ENCODE results near the gene OAS3. TPM values are rescaled to one million over a fixed set of nuclear protein-coding genes. Genes with fewer than 3 reads are reported as not detected.

OAS3 gene, protein sequence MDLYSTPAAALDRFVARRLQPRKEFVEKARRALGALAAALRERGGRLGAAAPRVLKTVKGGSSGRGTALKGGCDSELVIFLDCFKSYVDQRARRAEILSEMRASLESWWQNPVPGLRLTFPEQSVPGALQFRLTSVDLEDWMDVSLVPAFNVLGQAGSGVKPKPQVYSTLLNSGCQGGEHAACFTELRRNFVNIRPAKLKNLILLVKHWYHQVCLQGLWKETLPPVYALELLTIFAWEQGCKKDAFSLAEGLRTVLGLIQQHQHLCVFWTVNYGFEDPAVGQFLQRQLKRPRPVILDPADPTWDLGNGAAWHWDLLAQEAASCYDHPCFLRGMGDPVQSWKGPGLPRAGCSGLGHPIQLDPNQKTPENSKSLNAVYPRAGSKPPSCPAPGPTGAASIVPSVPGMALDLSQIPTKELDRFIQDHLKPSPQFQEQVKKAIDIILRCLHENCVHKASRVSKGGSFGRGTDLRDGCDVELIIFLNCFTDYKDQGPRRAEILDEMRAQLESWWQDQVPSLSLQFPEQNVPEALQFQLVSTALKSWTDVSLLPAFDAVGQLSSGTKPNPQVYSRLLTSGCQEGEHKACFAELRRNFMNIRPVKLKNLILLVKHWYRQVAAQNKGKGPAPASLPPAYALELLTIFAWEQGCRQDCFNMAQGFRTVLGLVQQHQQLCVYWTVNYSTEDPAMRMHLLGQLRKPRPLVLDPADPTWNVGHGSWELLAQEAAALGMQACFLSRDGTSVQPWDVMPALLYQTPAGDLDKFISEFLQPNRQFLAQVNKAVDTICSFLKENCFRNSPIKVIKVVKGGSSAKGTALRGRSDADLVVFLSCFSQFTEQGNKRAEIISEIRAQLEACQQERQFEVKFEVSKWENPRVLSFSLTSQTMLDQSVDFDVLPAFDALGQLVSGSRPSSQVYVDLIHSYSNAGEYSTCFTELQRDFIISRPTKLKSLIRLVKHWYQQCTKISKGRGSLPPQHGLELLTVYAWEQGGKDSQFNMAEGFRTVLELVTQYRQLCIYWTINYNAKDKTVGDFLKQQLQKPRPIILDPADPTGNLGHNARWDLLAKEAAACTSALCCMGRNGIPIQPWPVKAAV
- 23.1 to 33.3 TPM (median 29.4 TPM) in 5 replicates for total RNA-seq (2022; extraction: Qiagen RNA extraction; ENCODE audit: low read depth)

DNA sequence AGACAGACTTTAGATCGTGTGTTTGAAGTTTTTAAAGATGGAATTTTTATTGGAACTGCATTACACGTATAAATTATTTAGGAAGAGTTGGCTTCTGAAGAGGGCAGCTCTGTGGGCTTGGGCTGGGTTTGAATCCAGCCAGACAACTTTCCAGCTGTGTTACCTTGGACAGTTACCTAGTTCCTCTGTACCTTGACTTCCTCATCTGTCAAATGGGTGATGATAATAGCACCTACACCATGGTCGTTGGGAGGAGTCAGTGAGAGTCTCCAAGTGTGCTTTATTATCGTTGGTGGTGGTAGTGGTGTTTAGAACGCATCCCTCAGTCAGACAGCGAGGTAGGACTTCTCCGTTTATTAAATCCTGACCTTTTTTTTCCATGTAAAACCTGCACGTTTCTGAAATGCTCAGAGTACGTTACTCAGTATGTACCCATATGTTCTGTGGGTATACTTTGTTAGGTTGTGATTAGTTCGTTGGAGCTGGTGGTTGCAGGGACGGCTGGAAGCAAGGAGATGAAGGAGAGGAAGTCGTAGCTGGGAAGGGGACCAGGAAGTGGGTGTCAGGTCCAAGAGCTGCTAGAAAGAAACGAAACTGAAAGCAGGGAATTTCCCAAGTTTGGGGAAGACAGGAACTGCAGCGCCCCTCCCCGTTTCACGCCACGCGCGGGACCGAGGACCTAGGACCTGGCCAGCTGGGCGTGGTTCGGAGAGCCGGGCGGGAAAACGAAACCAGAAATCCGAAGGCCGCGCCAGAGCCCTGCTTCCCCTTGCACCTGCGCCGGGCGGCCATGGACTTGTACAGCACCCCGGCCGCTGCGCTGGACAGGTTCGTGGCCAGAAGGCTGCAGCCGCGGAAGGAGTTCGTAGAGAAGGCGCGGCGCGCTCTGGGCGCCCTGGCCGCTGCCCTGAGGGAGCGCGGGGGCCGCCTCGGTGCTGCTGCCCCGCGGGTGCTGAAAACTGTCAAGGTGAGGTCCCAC lies at the start of gene OAS3:
OAS3 (plus strand) TSS at position 734 of the 979 bp plus-strand sequence; CDS start at position 791, 57 bp downstream.

DNA sequence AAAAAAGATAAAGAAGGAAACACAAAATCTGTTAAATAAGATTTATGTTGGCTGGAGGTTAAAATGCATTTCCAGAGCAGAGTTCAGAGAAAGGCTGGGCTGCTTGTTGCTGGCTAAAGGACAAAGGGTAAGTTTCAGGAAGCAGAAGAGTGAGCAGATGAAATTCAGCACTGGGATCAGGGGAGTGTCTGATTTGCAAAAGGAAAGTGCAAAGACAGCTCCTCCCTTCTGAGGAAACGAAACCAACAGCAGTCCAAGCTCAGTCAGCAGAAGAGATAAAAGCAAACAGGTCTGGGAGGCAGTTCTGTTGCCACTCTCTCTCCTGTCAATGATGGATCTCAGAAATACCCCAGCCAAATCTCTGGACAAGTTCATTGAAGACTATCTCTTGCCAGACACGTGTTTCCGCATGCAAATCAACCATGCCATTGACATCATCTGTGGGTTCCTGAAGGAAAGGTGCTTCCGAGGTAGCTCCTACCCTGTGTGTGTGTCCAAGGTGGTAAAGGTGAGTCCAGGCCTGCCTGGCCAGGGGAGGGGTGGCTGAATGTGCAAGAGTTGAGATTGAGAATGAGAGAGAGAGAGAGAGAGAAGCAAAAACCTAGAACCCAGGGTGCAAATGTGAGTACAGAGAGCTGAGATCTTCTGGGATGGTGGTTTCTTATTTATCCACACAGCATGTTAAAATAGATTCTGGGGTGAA lies 31.4 kb upstream of the OAS3 start, which contains the start of gene OAS1:
OAS1 (plus strand) TSS at position 251 of the 703 bp plus-strand sequence; CDS start at position 329, 78 bp downstream.

DNA sequence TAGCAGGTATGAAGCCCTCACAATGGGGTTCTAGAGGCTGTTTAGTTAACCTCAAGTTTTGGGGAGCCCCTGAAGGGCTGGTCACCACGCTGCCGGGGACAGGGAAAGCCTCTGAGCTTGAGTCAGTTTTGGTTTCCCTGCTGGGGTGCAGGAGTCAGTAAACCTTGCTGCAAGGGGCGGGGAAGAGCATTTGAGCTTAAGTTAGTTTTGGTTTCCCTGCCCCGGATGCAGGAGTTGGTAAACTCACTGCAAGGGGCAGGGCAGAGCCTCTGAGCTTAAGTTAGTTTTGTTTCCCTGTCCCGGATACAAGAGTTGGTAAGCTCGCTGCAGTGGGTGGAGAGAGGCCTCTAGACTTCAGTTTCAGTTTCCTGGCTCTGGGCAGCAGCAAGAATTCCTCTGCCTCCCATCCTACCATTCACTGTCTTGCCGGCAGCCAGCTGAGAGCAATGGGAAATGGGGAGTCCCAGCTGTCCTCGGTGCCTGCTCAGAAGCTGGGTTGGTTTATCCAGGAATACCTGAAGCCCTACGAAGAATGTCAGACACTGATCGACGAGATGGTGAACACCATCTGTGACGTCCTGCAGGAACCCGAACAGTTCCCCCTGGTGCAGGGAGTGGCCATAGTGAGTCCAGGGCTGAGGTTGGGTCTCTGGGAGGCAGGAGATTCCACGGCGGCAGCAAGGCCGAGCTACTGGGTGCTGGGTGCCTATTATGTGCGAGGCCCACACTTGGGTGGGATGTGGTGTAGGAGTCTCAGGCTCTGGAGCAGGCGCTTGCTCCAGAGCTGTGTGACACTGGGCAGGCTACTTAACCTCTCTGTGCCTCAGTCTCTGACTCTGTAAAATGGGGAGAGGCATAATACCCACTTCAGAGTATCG lies 40.1 kb downstream of the OAS3 start, which contains the start of gene OAS2:
OAS2 (plus strand) TSS at position 357 of the 878 bp plus-strand sequence; CDS start at position 447, 90 bp downstream.

Other genes with a start within 250 kb of the OAS3 start
- 0.15 to 0.27 TPM (median 0.22 TPM) in 5 replicates for gene RPH3A, start 146.7 kb upstream of the OAS3 start, total RNA-seq (2022; extraction: Qiagen RNA extraction; ENCODE audit: low read depth)
- gene OAS1, start 31.5 kb upstream of the OAS3 start, total RNA-seq (2022; extraction: Qiagen RNA extraction; ENCODE audit: low read depth) = 59.6 to 92.3 TPM (median 83.6 TPM) in 5 replicates
- gene OAS2, start 40.0 kb downstream of the OAS3 start, total RNA-seq (2022; extraction: Qiagen RNA extraction; ENCODE audit: low read depth) = 0.15 to 0.77 TPM (median 0.16 TPM) in 5 replicates
- 0.42 to 0.82 TPM (median 0.57 TPM) in 5 replicates for gene DTX1, start 118.3 kb downstream of the OAS3 start, total RNA-seq (2022; extraction: Qiagen RNA extraction; ENCODE audit: low read depth)
- gene RASAL1, start 197.3 kb downstream of the OAS3 start, total RNA-seq (2022; extraction: Qiagen RNA extraction; ENCODE audit: low read depth) = 0.27 to 0.55 TPM (median 0.29 TPM) in 5 replicates
- gene CFAP73, start 211.2 kb downstream of the OAS3 start, total RNA-seq (2022; extraction: Qiagen RNA extraction; ENCODE audit: low read depth) = 0.10 TPM in 2 of 5 replicates, not detected in the others
- 48.5 to 93.6 TPM (median 79.2 TPM) in 5 replicates for gene DDX54, start 247.0 kb downstream of the OAS3 start, total RNA-seq (2022; extraction: Qiagen RNA extraction; ENCODE audit: low read depth)
- 25.5 to 37.6 TPM (median 36.6 TPM) in 5 replicates for gene RITA1, start 247.2 kb downstream of the OAS3 start, total RNA-seq (2022; extraction: Qiagen RNA extraction; ENCODE audit: low read depth)